A549 (cell line): ENCODE results near the gene ANKRD33.

Source experiments
- CHD2 ChIP-seq: fragments of 150-350 bp; IDR thresholded peaks from 2 replicates; pipeline ENCODE4 v1.6.1; 2014; ENCODE audit warnings: low read length; ENCODE audit not compliant: partially characterized antibody
- CTCF ChIP-seq: fragments of >200 bp; sonication (Bioruptor Twin); formaldehyde crosslinking; IDR thresholded peaks from 3 replicates; pipeline ENCODE4 v1.5.1; 2016
- FOSL2 ChIP-seq, 2 experiments: fragments of 450-650 bp in 1 of 2; fragments of >200 bp in 1 of 2; sonication (Bioruptor Twin) in 1 of 2; formaldehyde crosslinking; IDR thresholded peaks; 2 replicates each; pipeline versions ENCODE4 v1.5.0 to v1.6.1; 2016 to 2020; ENCODE audit warnings: mild to moderate bottlenecking in 1 of 2, moderate library complexity in 1 of 2
- JUNB ChIP-seq: fragments of >200 bp; sonication (Bioruptor Twin); formaldehyde crosslinking; IDR thresholded peaks from 2 replicates; pipeline ENCODE4 v1.6.1; 2016
- MYC ChIP-seq: IDR thresholded peaks from 2 replicates; pipeline ENCODE4 v1.6.1; 2012; ENCODE audit warnings: mild to moderate bottlenecking, inconsistent platforms, low read length, improper control_type of control experiment, borderline replicate concordance
- NR3C1 ChIP-seq: fragments of >200 bp; sonication (Bioruptor Twin); formaldehyde crosslinking; IDR thresholded peaks from 3 replicates; pipeline ENCODE4 v1.6.1; 2017
- POLR2A ChIP-seq: IDR thresholded peaks from 2 replicates; pipeline ENCODE4 v1.6.1; 2012; ENCODE audit warnings: mild to moderate bottlenecking, low read length

GRCh38 chr12:51867796-51868428, 20.0 kb upstream of the ANKRD33 start:
- TF ChIP-seq FOSL2 (IDR thresholded peaks at IDR 0.05): no peak
- no peak for TF ChIP-seq FOSL2 (CRISPR knock-in tag; IDR thresholded peaks at IDR 0.05)
- TF ChIP-seq CHD2: no peak
- TF ChIP-seq JUNB: no peak
- TF ChIP-seq CTCF: no peak
- no peak for TF ChIP-seq NR3C1
- no peak for TF ChIP-seq MYC
- no peak for TF ChIP-seq POLR2A
